SK-N-SH treated with all-trans-retinoic acid at 6 μM for 48 hours (cell line): ENCODE data around the gene MUSTN1.
A peak's percentile ranks its signal among the peaks of the same experiment; 100 is the strongest.

Experiments used
- ATAC-seq: fragments of 200-7000 bp; cut with Tn5 transposase; 3 replicates; pipeline ENCODE4 v1.9.1; 2020; ENCODE audit warnings: mild to moderate bottlenecking, moderate library complexity
- ARNTL ChIP-seq: fragments of 450-650 bp; formaldehyde crosslinking; IDR thresholded peaks from 2 replicates; pipeline ENCODE4 v1.5.0; 2020; ENCODE audit warnings: low read depth, mild to moderate bottlenecking, moderate library complexity, borderline replicate concordance
- BACH2 ChIP-seq: fragments of 250-450 bp; sonication (Bioruptor Pico); IDR thresholded peaks from 2 replicates; pipeline ENCODE4 v1.9.0; 2021; ENCODE audit warnings: mild to moderate bottlenecking, borderline replicate concordance
- CREB5 ChIP-seq: fragments of 250-450 bp; sonication (Bioruptor Pico); IDR thresholded peaks from 2 replicates; pipeline ENCODE4 v1.5.1; 2020; ENCODE audit warnings: low read depth, mild to moderate bottlenecking, moderate library complexity
- CSDC2 ChIP-seq: fragments of 250-450 bp; sonication (Bioruptor Pico); IDR thresholded peaks from 2 replicates; pipeline ENCODE4 v1.5.0; 2020; ENCODE audit warnings: mild to moderate bottlenecking, moderate library complexity
- ESRRG ChIP-seq: fragments of 250-450 bp; sonication (Bioruptor Pico); IDR thresholded peaks from 2 replicates; pipeline ENCODE4 v1.6.1; 2021; ENCODE audit warnings: mild to moderate bottlenecking
- GLIS3 ChIP-seq: fragments of 250-450 bp; sonication (Bioruptor Pico); IDR thresholded peaks from 2 replicates; pipeline ENCODE4 v1.5.0; 2020; ENCODE audit warnings: mild to moderate bottlenecking, moderate library complexity
- ISL1 ChIP-seq: fragments of 250-450 bp; sonication (Bioruptor Pico); IDR thresholded peaks from 2 replicates; pipeline ENCODE4 v2.1.2; 2022; ENCODE audit warnings: mild to moderate bottlenecking, moderate library complexity
- OSR1 ChIP-seq: fragments of 250-450 bp; sonication (Bioruptor Pico); IDR thresholded peaks from 2 replicates; pipeline ENCODE4 v1.8.0; 2022; ENCODE audit warnings: moderate library complexity, mild to moderate bottlenecking, inconsistent platforms
- PATZ1 ChIP-seq: fragments of 250-450 bp; sonication (Bioruptor Pico); IDR thresholded peaks from 2 replicates; pipeline ENCODE4 v1.8.0; 2020; ENCODE audit warnings: mild to moderate bottlenecking, moderate library complexity, borderline replicate concordance
- POU6F1 ChIP-seq: fragments of 250-450 bp; sonication (Bioruptor Pico); IDR thresholded peaks from 2 replicates; pipeline ENCODE4 v1.8.0; 2021; ENCODE audit warnings: low read depth, mild to moderate bottlenecking, moderate library complexity, borderline replicate concordance
- PPARA ChIP-seq: fragments of 250-450 bp; sonication (Bioruptor Pico); IDR thresholded peaks from 2 replicates; pipeline ENCODE4 v1.5.0; 2020; ENCODE audit warnings: mild to moderate bottlenecking, borderline replicate concordance
- RARB ChIP-seq: fragments of 250-450 bp; sonication (Bioruptor Pico); IDR thresholded peaks from 2 replicates; pipeline ENCODE4 v1.8.0; 2021; ENCODE audit warnings: mild to moderate bottlenecking, moderate library complexity
- SNAI2 ChIP-seq: fragments of 250-450 bp; sonication (Bioruptor Pico); IDR thresholded peaks from 2 replicates; pipeline ENCODE4 v1.5.0; 2020; ENCODE audit warnings: mild to moderate bottlenecking, moderate library complexity
- TCF4 ChIP-seq: fragments of 250-450 bp; sonication (Bioruptor Pico); IDR thresholded peaks from 2 replicates; pipeline ENCODE4 v1.8.0; 2021; ENCODE audit warnings: mild to moderate bottlenecking, moderate library complexity, borderline replicate concordance
- TOX ChIP-seq: fragments of 250-450 bp; sonication (Bioruptor Pico); IDR thresholded peaks from 2 replicates; pipeline ENCODE4 v1.8.0; 2021; ENCODE audit warnings: mild to moderate bottlenecking, moderate library complexity, borderline replicate concordance
- ZC3H10 ChIP-seq: fragments of 250-450 bp; sonication (Bioruptor Pico); IDR thresholded peaks from 2 replicates; pipeline ENCODE4 v1.5.1; 2021; ENCODE audit warnings: mild to moderate bottlenecking, moderate library complexity
- ZFP30 ChIP-seq: fragments of 450-650 bp; formaldehyde crosslinking; IDR thresholded peaks from 2 replicates; pipeline ENCODE4 v1.5.0; 2022; ENCODE audit warnings: mild to moderate bottlenecking, moderate library complexity
- ZNF565 ChIP-seq: fragments of 450-650 bp; formaldehyde crosslinking; conservative IDR thresholded peaks from 2 replicates; pipeline ENCODE4 v1.5.0; 2020; ENCODE audit warnings: low read depth, mild to moderate bottlenecking, moderate library complexity
- ZNF70 ChIP-seq: fragments of 450-650 bp; formaldehyde crosslinking; IDR thresholded peaks from 2 replicates; pipeline ENCODE4 v1.5.0; 2020; ENCODE audit warnings: mild to moderate bottlenecking, moderate library complexity
- ZNF8 ChIP-seq: fragments of 450-650 bp; formaldehyde crosslinking; IDR thresholded peaks from 2 replicates; pipeline ENCODE4 v1.5.0; 2020; ENCODE audit warnings: mild to moderate bottlenecking, moderate library complexity
- TF ChIP-seq, protein P1 (sequence below): fragments of 250-450 bp; sonication (Bioruptor Pico); IDR thresholded peaks from 2 replicates; pipeline ENCODE4 v1.5.1; 2021; ENCODE audit warnings: mild to moderate bottlenecking, moderate library complexity

The MUSTN1 gene

DNA sequence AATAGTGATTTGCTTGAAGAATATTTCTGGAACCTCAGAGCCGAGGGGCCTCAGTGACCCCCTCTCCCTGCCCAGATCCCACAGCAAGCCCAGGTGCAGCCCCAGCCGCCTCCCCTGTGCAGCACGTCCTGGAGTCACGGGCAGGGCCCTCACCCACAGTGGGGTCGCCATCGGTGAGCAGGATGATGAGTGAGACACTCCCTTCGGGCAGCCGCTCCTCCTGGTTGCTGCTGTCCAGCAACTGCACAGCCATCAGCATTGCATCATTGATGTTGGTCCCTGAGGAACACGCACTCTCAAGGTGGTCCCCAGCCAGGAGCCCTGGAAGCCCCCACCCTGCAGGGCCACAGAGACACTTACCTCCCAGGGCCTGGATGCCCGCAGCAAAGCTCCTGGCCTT lies 10.8 kb downstream of the MUSTN1 start:
- no peak for ATAC-seq
- TF ChIP-seq ZNF565 (CRISPR knock-in tag) (no peak), BACH2 (CRISPR knock-in tag) (no peak), PATZ1 (CRISPR knock-in tag) (no peak), OSR1 (CRISPR knock-in tag) (no peak), SNAI2 (CRISPR knock-in tag) (no peak), GLIS3 (CRISPR knock-in tag) (no peak), ESRRG (CRISPR knock-in tag) (no peak), PPARA (CRISPR knock-in tag) (no peak), CSDC2 (no peak)

DNA sequence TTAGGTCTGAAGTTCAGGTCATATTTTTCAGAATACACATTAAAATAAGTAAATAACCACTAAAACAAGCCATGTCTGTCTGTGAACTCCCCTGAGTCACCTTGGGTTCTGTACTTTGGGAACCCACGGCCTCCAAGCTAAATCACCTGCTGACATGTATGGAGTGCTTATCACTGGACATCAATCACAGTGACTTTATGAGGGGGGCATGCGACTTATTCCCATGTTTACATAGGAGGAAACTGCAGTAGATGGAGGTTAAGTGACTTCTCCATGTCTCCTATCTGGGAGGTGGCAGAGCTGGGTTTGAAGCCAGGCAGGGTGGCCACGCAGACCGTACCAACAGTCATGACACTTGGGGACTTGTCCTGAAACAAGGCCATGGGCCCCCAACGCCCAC lies 12.5 kb downstream of the MUSTN1 start:
- no peak for TF ChIP-seq ISL1 (CRISPR knock-in tag)
- TF ChIP-seq, protein P1, sequence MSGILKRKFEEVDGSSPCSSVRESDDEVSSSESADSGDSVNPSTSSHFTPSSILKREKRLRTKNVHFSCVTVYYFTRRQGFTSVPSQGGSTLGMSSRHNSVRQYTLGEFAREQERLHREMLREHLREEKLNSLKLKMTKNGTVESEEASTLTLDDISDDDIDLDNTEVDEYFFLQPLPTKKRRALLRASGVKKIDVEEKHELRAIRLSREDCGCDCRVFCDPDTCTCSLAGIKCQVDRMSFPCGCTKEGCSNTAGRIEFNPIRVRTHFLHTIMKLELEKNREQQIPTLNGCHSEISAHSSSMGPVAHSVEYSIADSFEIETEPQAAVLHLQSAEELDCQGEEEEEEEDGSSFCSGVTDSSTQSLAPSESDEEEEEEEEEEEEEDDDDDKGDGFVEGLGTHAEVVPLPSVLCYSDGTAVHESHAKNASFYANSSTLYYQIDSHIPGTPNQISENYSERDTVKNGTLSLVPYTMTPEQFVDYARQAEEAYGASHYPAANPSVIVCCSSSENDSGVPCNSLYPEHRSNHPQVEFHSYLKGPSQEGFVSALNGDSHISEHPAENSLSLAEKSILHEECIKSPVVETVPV (CRISPR knock-in tag), result no peak
- no peak for TF ChIP-seq ZNF565 (CRISPR knock-in tag)
- TF ChIP-seq ESRRG (CRISPR knock-in tag), result no peak
- TF ChIP-seq RARB, result no peak
- TF ChIP-seq POU6F1 (CRISPR knock-in tag), result no peak
- TF ChIP-seq ARNTL (CRISPR knock-in tag), result no peak
- TF ChIP-seq SNAI2 (CRISPR knock-in tag), result no peak
- no peak for TF ChIP-seq PPARA (CRISPR knock-in tag)
- no peak for TF ChIP-seq ZNF70 (CRISPR knock-in tag)
- TF ChIP-seq GLIS3 (CRISPR knock-in tag), result no peak
- no peak for TF ChIP-seq BACH2 (CRISPR knock-in tag)
- TF ChIP-seq TOX (CRISPR knock-in tag), result no peak
- no peak for TF ChIP-seq TCF4 (CRISPR knock-in tag)
- TF ChIP-seq, all 23 proteins: peak for 0
- no peak for ATAC-seq

DNA sequence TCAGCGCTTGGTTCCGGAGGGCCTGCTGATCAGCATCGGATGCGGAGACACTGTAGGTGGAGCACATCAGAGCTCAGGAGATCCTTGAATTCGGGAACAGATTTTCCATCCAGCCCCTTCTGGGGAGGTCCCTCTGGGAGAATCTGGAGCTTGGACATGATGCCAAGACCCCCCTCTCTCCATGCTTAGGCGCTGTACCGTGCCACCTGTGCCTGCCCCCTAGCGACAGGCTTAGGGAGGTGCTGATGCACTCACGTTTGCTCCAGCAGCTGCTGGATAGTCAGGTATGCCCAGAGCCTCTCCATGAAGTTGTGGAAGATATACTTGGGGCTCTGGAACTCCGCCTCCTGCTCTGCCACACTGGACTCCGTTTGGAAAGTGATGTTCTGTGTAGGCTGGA lies 14.1 kb downstream of the MUSTN1 start:
- ATAC-seq, result peak; percentile 64
- no peak for TF ChIP-seq CSDC2
- no peak for TF ChIP-seq ZFP30 (CRISPR knock-in tag)
- TF ChIP-seq SNAI2 (CRISPR knock-in tag), result no peak
- no peak for TF ChIP-seq ZNF70 (CRISPR knock-in tag)
- TF ChIP-seq ZNF8 (CRISPR knock-in tag), result no peak
- no peak for TF ChIP-seq ISL1 (CRISPR knock-in tag)
- no peak for TF ChIP-seq TCF4 (CRISPR knock-in tag)
- no peak for TF ChIP-seq CREB5
- TF ChIP-seq RARB, result no peak
- no peak for TF ChIP-seq POU6F1 (CRISPR knock-in tag)
- TF ChIP-seq GLIS3 (CRISPR knock-in tag), result no peak
- TF ChIP-seq ZC3H10, result no peak
- no peak for TF ChIP-seq TOX (CRISPR knock-in tag)
- no peak for TF ChIP-seq OSR1 (CRISPR knock-in tag)
